HEK293T (cell line): Measurements from ENCODE around the gene SORBS1.

ENCODE experiments used
- ARNT ChIP-seq: fragments of 450-650 bp; IDR thresholded peaks from 2 replicates; pipeline ENCODE4 v1.6.1; 2017; ENCODE audit warnings: mild to moderate bottlenecking
- BHLHE40 ChIP-seq: fragments of 450-650 bp; IDR thresholded peaks from 2 replicates; pipeline ENCODE4 v1.6.1; 2016; ENCODE audit warnings: mild to moderate bottlenecking, moderate library complexity, borderline replicate concordance
- NFRKB ChIP-seq: fragments of 450-650 bp; IDR thresholded peaks from 2 replicates; pipeline ENCODE4 v1.6.1; 2016; ENCODE audit warnings: mild to moderate bottlenecking, moderate library complexity
- TARDBP ChIP-seq: fragments of 450-650 bp; IDR thresholded peaks from 2 replicates; pipeline ENCODE4 v1.6.1; 2016
- ZNF384 ChIP-seq: fragments of 450-650 bp; IDR thresholded peaks from 2 replicates; pipeline ENCODE4 v1.6.1; 2016

GRCh38 chr10:95531994-95532399 lies 29.2 kb downstream of the SORBS1 start:
- TF ChIP-seq BHLHE40 (no peak), TARDBP (no peak), ARNT (no peak), NFRKB (no peak), ZNF384 (no peak)
